Measurements from ENCODE around the gene USP47. TPM values are rescaled to one million over a fixed set of nuclear protein-coding genes. Genes with fewer than 3 reads are reported as not detected.

Gene USP47
- total RNA-seq, 1 experiment from 2014 or later = 50.4 TPM

- Histone ChIP-seq H3K27me3 (replicated peaks; ENCODE audit: control insufficient read depth, insufficient read depth, low read length) (no peaks in the 10 kb centered on the region), H3K9me3 (peaks cover 5% of the 10 kb centered on the region), H3K4me1 (peaks cover 36% of the 10 kb centered on the region), H3K36me3 (ENCODE audit: control insufficient read depth, insufficient read depth, low read length) (peaks cover 8% of the 10 kb centered on the region; the same call in 1 of the 2 replicates), H3K4me3 (ENCODE audit: low read depth, low read length) (no peak overlapping the region)
- Mint-ChIP-seq H3K4me1 (ENCODE audit: low read depth, unreplicated experiment) (peaks cover 36% of the 10 kb centered on the region), H3K36me3 (ENCODE audit: insufficient read depth, unreplicated experiment) (peaks cover 81% of the 10 kb centered on the region), H3K27ac (ENCODE audit: unreplicated experiment) (no peak overlapping the region), H3K4me3 (ENCODE audit: unreplicated experiment) (no peak overlapping the region), H3K9me3 (ENCODE audit: unreplicated experiment) (peaks cover 17% of the 10 kb centered on the region), H3K27me3 (ENCODE audit: insufficient read depth, unreplicated experiment) (no peaks in the 10 kb centered on the region)
- ChIA-PET POLR2A (no interaction called here), CTCF (no interaction called here)
- TF ChIP-seq CTCF (IDR thresholded peaks at IDR 0.05; ENCODE audit: insufficient read depth in 1 of 2, low read depth in 1 of 2, low read length in 1 of 2, severe bottlenecking in 1 of 2, unreplicated experiment in 1 of 2) = no peak
- intact Hi-C loops (cut with micrococcal nuclease; ENCODE audit: unreplicated experiment) = no loop called here
- no peak for DNase-seq
- BruUV-seq (replicated peaks) = no TSS peak
Measured at GRCh38 chr11:11996321-11997048, 154.7 kb downstream of the USP47 start.

GRCh38 chr11:11997049-11997322, 155.2 kb downstream of the USP47 start:
- ChIA-PET POLR2A (no interaction called here), CTCF (no interaction called here)
- no peaks in the 10 kb centered on the region for H3K27me3 Mint-ChIP-seq (ENCODE audit: insufficient read depth, unreplicated experiment)
- Histone ChIP-seq H3K4me3 (ENCODE audit: low read depth, low read length) (no peak overlapping the region), H3K27me3 (replicated peaks; ENCODE audit: control insufficient read depth, insufficient read depth, low read length) (no peaks in the 10 kb centered on the region), H3K9me3 (peaks cover 5% of the 10 kb centered on the region), H3K4me1 (peaks cover 31% of the 10 kb centered on the region), H3K36me3 (ENCODE audit: control insufficient read depth, insufficient read depth, low read length) (peaks cover 8% of the 10 kb centered on the region; the same call in 1 of the 2 replicates)
- peaks cover 31% of the 10 kb centered on the region for H3K4me1 Mint-ChIP-seq (ENCODE audit: low read depth, unreplicated experiment)
- H3K9me3 Mint-ChIP-seq (ENCODE audit: unreplicated experiment) = peaks cover 12% of the 10 kb centered on the region
- no peak overlapping the region for H3K4me3 Mint-ChIP-seq (ENCODE audit: unreplicated experiment)
- intact Hi-C loops (cut with micrococcal nuclease; ENCODE audit: unreplicated experiment) = no loop called here
- peak overlapping the region; percentile 35 for H3K27ac Mint-ChIP-seq (ENCODE audit: unreplicated experiment)
- peaks cover 82% of the 10 kb centered on the region for H3K36me3 Mint-ChIP-seq (ENCODE audit: insufficient read depth, unreplicated experiment)
- no peak for TF ChIP-seq CTCF (IDR thresholded peaks at IDR 0.05; ENCODE audit: insufficient read depth in 1 of 2, low read depth in 1 of 2, low read length in 1 of 2, severe bottlenecking in 1 of 2, unreplicated experiment in 1 of 2)
- no peak for DNase-seq
- BruUV-seq (replicated peaks) = no TSS peak

GRCh38 chr11:11998091-11998781, 156.5 kb downstream of the USP47 start:
- peaks cover 22% of the 10 kb centered on the region for H3K4me1 Mint-ChIP-seq (ENCODE audit: low read depth, unreplicated experiment)
- Histone ChIP-seq H3K27me3 (replicated peaks; ENCODE audit: control insufficient read depth, insufficient read depth, low read length) (no peaks in the 10 kb centered on the region), H3K4me1 (peaks cover 19% of the 10 kb centered on the region), H3K36me3 (ENCODE audit: control insufficient read depth, insufficient read depth, low read length) (peaks cover 8% of the 10 kb centered on the region; the same call in 1 of the 2 replicates), H3K4me3 (ENCODE audit: low read depth, low read length) (no peak overlapping the region), H3K9me3 (peaks cover 5% of the 10 kb centered on the region)
- DNase-seq = no peak
- BruUV-seq (replicated peaks) = no TSS peak
- ChIA-PET CTCF (interaction anchor here (0.8 kb wide), 1 partner anchor 151 kb away, joined by 3 read pairs; no protein-coding TSS in a partner anchor), POLR2A (no interaction called here)
- H3K9me3 Mint-ChIP-seq (ENCODE audit: unreplicated experiment) = peaks cover 7% of the 10 kb centered on the region
- H3K4me3 Mint-ChIP-seq (ENCODE audit: unreplicated experiment) = no peak overlapping the region
- intact Hi-C loops (cut with micrococcal nuclease; ENCODE audit: unreplicated experiment) = no loop called here
- peaks cover 87% of the 10 kb centered on the region for H3K36me3 Mint-ChIP-seq (ENCODE audit: insufficient read depth, unreplicated experiment)
- H3K27me3 Mint-ChIP-seq (ENCODE audit: insufficient read depth, unreplicated experiment) = no peaks in the 10 kb centered on the region
- no peak overlapping the region for H3K27ac Mint-ChIP-seq (ENCODE audit: unreplicated experiment)
- no peak for TF ChIP-seq CTCF (IDR thresholded peaks at IDR 0.05; ENCODE audit: insufficient read depth in 1 of 2, low read depth in 1 of 2, low read length in 1 of 2, severe bottlenecking in 1 of 2, unreplicated experiment in 1 of 2)
